ENCODE measurements around the gene FLT3. TPM values are rescaled to one million over a fixed set of nuclear protein-coding genes. Genes with fewer than 3 reads are reported as not detected.
"Not testable (repeated sequence)": the region's sequence is repeated elsewhere in the genome, so short reads cannot be mapped to it uniquely, and the experiment has no call there.

Gene FLT3
- total and polyA plus RNA-seq, 12 donors: 0.07 to 0.95 (median 0.16) TPM; not detected in 5

DNA sequence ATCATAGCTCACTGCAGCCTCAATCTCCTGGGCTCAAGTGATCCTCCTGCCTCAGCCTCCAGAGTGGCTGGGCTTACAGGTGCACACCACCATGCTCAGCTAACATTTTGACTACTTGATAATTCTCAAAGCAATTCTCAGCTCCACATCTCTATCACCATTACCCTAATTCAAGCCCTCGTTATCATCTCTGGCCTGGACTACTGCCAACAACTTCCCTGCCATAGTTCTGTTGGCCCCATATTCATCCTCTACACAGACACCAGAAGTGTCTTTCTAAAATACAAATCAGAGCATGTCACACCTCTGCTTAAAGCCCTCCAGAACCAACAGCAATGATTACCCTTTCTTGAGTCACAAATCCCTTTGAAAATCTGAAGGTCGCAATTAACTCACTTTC, 7.9 kb downstream of the FLT3 start:
- H3K27me3 ChIP-seq: peaks cover 0 to 48% (median 38%) of the 10 kb centered on the region in 7 donors
- 41 to 44% methylated on average over 2 of the region's 2 CpGs for WGBS, 2 donors
- intact Hi-C loops (cut with DNase I): no loop called here

DNA sequence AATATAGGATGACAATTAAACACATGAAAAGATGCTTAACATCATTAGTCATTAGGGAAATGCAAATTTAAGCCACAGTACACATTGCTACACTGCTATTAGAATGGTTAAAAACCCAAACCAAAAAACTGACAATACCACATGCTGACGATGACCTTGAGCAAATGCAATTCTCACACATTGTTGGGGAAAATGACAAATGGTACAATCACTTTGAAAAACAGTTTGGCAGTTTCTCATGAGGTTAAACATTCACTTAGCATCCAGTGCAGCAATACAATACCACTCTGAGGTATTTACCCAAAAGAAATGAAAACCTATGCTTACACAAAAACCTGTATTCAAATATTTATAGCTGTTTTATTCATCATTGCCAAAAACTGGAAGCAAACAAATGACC, 11.3 kb downstream of the FLT3 start:
- intact Hi-C loops (cut with DNase I): no loop called here

More for the DNA sequence above, 7.9 kb downstream of the FLT3 start:
- peaks cover 0 to 12% (median 0%) of the 10 kb centered on the region in 9 donors for H3K4me1 ChIP-seq
- H3K9me3 ChIP-seq: no peaks in the 10 kb centered on the region
- TF ChIP-seq, protein P1, sequence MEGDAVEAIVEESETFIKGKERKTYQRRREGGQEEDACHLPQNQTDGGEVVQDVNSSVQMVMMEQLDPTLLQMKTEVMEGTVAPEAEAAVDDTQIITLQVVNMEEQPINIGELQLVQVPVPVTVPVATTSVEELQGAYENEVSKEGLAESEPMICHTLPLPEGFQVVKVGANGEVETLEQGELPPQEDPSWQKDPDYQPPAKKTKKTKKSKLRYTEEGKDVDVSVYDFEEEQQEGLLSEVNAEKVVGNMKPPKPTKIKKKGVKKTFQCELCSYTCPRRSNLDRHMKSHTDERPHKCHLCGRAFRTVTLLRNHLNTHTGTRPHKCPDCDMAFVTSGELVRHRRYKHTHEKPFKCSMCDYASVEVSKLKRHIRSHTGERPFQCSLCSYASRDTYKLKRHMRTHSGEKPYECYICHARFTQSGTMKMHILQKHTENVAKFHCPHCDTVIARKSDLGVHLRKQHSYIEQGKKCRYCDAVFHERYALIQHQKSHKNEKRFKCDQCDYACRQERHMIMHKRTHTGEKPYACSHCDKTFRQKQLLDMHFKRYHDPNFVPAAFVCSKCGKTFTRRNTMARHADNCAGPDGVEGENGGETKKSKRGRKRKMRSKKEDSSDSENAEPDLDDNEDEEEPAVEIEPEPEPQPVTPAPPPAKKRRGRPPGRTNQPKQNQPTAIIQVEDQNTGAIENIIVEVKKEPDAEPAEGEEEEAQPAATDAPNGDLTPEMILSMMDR (IDR thresholded peaks at IDR 0.05): no peak
- DNase-seq (no peak), ATAC-seq (no peak)
- H3K4me3 ChIP-seq: no peak overlapping the region
- no peaks in the 10 kb centered on the region for H3K36me3 ChIP-seq
- H3K27ac ChIP-seq: no peak overlapping the region

GRCh38 chr13:28077820-28078219, 22.6 kb downstream of the FLT3 start:
- H3K4me1 ChIP-seq; DNase-seq; ATAC-seq; intact Hi-C loops (cut with DNase I); H3K27ac ChIP-seq; H3K4me3 ChIP-seq; H3K27me3 ChIP-seq; H3K36me3 ChIP-seq; H3K9me3 ChIP-seq: not testable (repeated sequence)
- WGBS, 2 donors: 90 to 93% methylated on average over 2 of the region's 2 CpGs

More for the DNA sequence above, 11.3 kb downstream of the FLT3 start:
- DNase-seq (no peak), ATAC-seq (no peak)
- Histone ChIP-seq H3K27me3 (peaks cover 0 to 32% (median 7%) of the 10 kb centered on the region in 7 donors), H3K9me3 (peaks cover 0 to 1% (median 0%) of the 10 kb centered on the region in 11 donors), H3K36me3 (no peaks in the 10 kb centered on the region), H3K27ac (no peak overlapping the region), H3K4me3 (no peak overlapping the region), H3K4me1 (peaks cover 0 to 7% (median 0%) of the 10 kb centered on the region in 9 donors)
- WGBS, 2 donors: 61 to 90% methylated on average over 1 of the region's 1 CpG
- TF ChIP-seq, protein P1 (IDR thresholded peaks at IDR 0.05): no peak

- TF ChIP-seq, protein P1 (IDR thresholded peaks at IDR 0.05): no peak
- WGBS, 2 donors: 62 to 66% methylated on average over 6 of the region's 6 CpGs
- ATAC-seq: no peak
These were observed 23.1 kb downstream of the FLT3 start for GRCh38 chr13:28077231-28077630.

GRCh38 chr13:28071424-28071823, 29.0 kb downstream of the FLT3 start:
- no peak for DNase-seq
- TF ChIP-seq, protein P1 (IDR thresholded peaks at IDR 0.05): no peak
- H3K9me3 ChIP-seq: no peaks in the 10 kb centered on the region
- no peak overlapping the region for H3K4me3 ChIP-seq
- no peak for ATAC-seq
- H3K27me3 ChIP-seq: peaks cover 0 to 5% (median 0%) of the 10 kb centered on the region in 7 donors
- no peaks in the 10 kb centered on the region for H3K4me1 ChIP-seq
- H3K36me3 ChIP-seq: no peaks in the 10 kb centered on the region
- no peak overlapping the region for H3K27ac ChIP-seq
- WGBS, 2 donors: 82 to 85% methylated on average over 4 of the region's 4 CpGs
- intact Hi-C loops (cut with DNase I): no loop called here

More at GRCh38 chr13:28077231-28077630, 23.1 kb downstream of the FLT3 start:
- Histone ChIP-seq H3K36me3 (no peaks in the 10 kb centered on the region), H3K9me3 (no peaks in the 10 kb centered on the region), H3K27ac (no peak overlapping the region), H3K4me3 (no peak overlapping the region), H3K4me1 (no peaks in the 10 kb centered on the region), H3K27me3 (peaks cover 0 to 6% (median 0%) of the 10 kb centered on the region in 7 donors)
- intact Hi-C loops (cut with DNase I): no loop called here
- no peak for DNase-seq
